Endothelial cell of umbilical vein (primary cell): Measurements from ENCODE around the gene C1orf116. TPM values are rescaled to one million over a fixed set of nuclear protein-coding genes. Genes with fewer than 3 reads are reported as not detected.

Experiments used
- BruUV-seq: library from RNA; stranded (reverse); fragments of 400-500 nt; replicated peaks from 2 replicates; lab custom pipeline; 2021; lab: Mats Ljungman, UMichigan
- CTCF ChIA-PET: fragments of 300-600, 350-600 bp; sonication (Branson Sonifier 250); formaldehyde crosslinking; loops from one replicate; lab custom pipeline; 2021; ENCODE audit warnings: antibody characterized with exemption, inconsistent platforms; lab: Charles Lee
- POLR2A ChIA-PET: fragments of 300-600, 350-600 bp; sonication (Branson Sonifier 250); formaldehyde crosslinking; loops from one replicate; lab custom pipeline; 2021; ENCODE audit warnings: antibody characterized with exemption, inconsistent platforms; lab: Charles Lee
- DNase-seq: peaks from one replicate; pipeline ENCODE4 v3.0.0-alpha.2; 2011; ENCODE audit warnings: low read depth, low spot score
- FAIRE-seq: peaks from 2 replicates; lab custom pipeline; 2011; peaks lifted over from hg19 to GRCh38; lab: Jason Lieb, UNC
- H2AFZ ChIP-seq: 2 replicates; pipeline ENCODE4 v1.6.0; 2012; ENCODE audit warnings: low read depth, low read length, control low read depth, inconsistent platforms
- H3K27ac ChIP-seq: 2 replicates; pipeline ENCODE4 v1.5.1; 2011; ENCODE audit warnings: low read depth, mild to moderate bottlenecking, control low read depth, low read length, moderate library complexity; ENCODE audit not compliant: insufficient read depth
- H3K27me3 ChIP-seq, 2 experiments: 2 replicates each; pipeline versions ENCODE4 v1.6.0 to v1.6.1; 2011; ENCODE audit warnings: low read length in 2 of 2, mixed read lengths in 1 of 2; ENCODE audit not compliant: control insufficient read depth in 2 of 2, insufficient read depth in 2 of 2
- H3K36me3 ChIP-seq, 2 experiments: 2 replicates in 1 of 2; 3 replicates in 1 of 2; pipeline ENCODE4 v1.5.1; 2011; ENCODE audit warnings: low read length in 2 of 2, mild to moderate bottlenecking in 1 of 2, moderate library complexity in 1 of 2; ENCODE audit not compliant: control insufficient read depth in 2 of 2, insufficient read depth in 2 of 2; ENCODE audit errors: extremely low read depth in 1 of 2
- H3K4me1 ChIP-seq: 3 replicates; pipeline ENCODE4 v1.5.1; 2011; ENCODE audit warnings: mild to moderate bottlenecking, low read length; ENCODE audit not compliant: control insufficient read depth, insufficient read depth; ENCODE audit errors: extremely low read depth
- H3K4me2 ChIP-seq: 2 replicates; pipeline ENCODE4 v1.6.1; 2011; ENCODE audit warnings: low read length, control low read depth, mixed read lengths; ENCODE audit not compliant: insufficient read depth
- H3K4me3 ChIP-seq, 3 experiments: fragments of 200-600 bp in 1 of 3; sonication (generic), shearing (Covaris generic) in 1 of 3; replicated peaks in 1 of 3; 2 replicates each; pipeline ENCODE4 v1.5.1; 2011 to 2016; ENCODE audit warnings: control low read depth in 3 of 3, low read length in 3 of 3, mild to moderate bottlenecking in 2 of 3, inconsistent platforms in 1 of 3, low read depth in 1 of 3, moderate library complexity in 1 of 3; ENCODE audit not compliant: insufficient read depth in 1 of 3
- H3K79me2 ChIP-seq: 2 replicates; pipeline ENCODE4 v1.6.0; 2012; ENCODE audit warnings: low read length, inconsistent platforms; ENCODE audit not compliant: control insufficient read depth, insufficient read depth
- H3K9ac ChIP-seq: replicated peaks from 2 replicates; pipeline ENCODE3; 2011; ENCODE audit warnings: low read length, control low read depth; ENCODE audit not compliant: insufficient read depth; ENCODE audit errors: extremely low read depth
- H3K9me1 ChIP-seq: replicated peaks from 3 replicates; pipeline ENCODE4 v1.6.0; 2011; ENCODE audit warnings: mild to moderate bottlenecking, low read length; ENCODE audit not compliant: control insufficient read depth, insufficient read depth; ENCODE audit errors: extremely low read depth
- H3K9me3 ChIP-seq: replicated peaks from 2 replicates; pipeline ENCODE4 v1.5.1; 2012; ENCODE audit warnings: low read length, inconsistent platforms; ENCODE audit not compliant: control insufficient read depth, insufficient read depth
- H4K20me1 ChIP-seq: replicated peaks from 2 replicates; pipeline ENCODE3; 2011; ENCODE audit warnings: mild to moderate bottlenecking, low read length; ENCODE audit not compliant: control insufficient read depth, insufficient read depth; ENCODE audit errors: extremely low read depth
- EZH2 ChIP-seq: IDR thresholded peaks from 2 replicates; pipeline ENCODE4 v1.6.1; 2012; ENCODE audit warnings: borderline replicate concordance, low read depth, mild to moderate bottlenecking, moderate library complexity, low read length, inconsistent platforms; ENCODE audit not compliant: severe bottlenecking
- FOS ChIP-seq: IDR thresholded peaks from 2 replicates; pipeline ENCODE4 v1.6.1; 2011; ENCODE audit warnings: mild to moderate bottlenecking, low read length, moderate library complexity, borderline replicate concordance; ENCODE audit not compliant: insufficient read depth
- GATA2 ChIP-seq: IDR thresholded peaks from 2 replicates; pipeline ENCODE4 v1.7.0; 2011; ENCODE audit warnings: low read depth, mild to moderate bottlenecking, moderate library complexity, mixed read lengths, low read length; ENCODE audit not compliant: insufficient read length, insufficient read depth
- JUN ChIP-seq: IDR thresholded peaks from 2 replicates; pipeline ENCODE4 v1.6.1; 2011; ENCODE audit warnings: borderline replicate concordance, low read depth; ENCODE audit not compliant: insufficient read length, insufficient read depth
- MYC ChIP-seq: IDR thresholded peaks from one replicate; pipeline ENCODE4 v1.6.1; 2011; ENCODE audit warnings: mild to moderate bottlenecking, low read depth, low read length
- POLR2A ChIP-seq: IDR thresholded peaks from 2 replicates; pipeline ENCODE4 v1.6.1; 2012; ENCODE audit warnings: low read depth, mild to moderate bottlenecking, control low read depth, low read length
- POLR2AphosphoS5 ChIP-seq: IDR thresholded peaks from 2 replicates; pipeline ENCODE4 v1.6.1; 2012; ENCODE audit warnings: low read depth, mild to moderate bottlenecking, control low read depth, low read length, moderate library complexity; ENCODE audit not compliant: insufficient read depth
- dilution Hi-C: fragments of 300-500 bp; cut with MboI; formaldehyde crosslinking; loops from one replicate; pipeline ENCODE4 v1.15.0; 2019; ENCODE audit warnings: low sequenced_read_pairs; ENCODE audit not compliant: extremely low pct_ligation_motif_present
- intact Hi-C: fragments of 100-400 bp; cut with micrococcal nuclease; formaldehyde crosslinking; loops from one replicate; pipeline ENCODE4 v1.10.0; 2022
- polyA plus RNA-seq, 4 experiments: library from polyadenylated mRNA; depleted of rRNA in 3 of 4; stranded (reverse) in 3 of 4; unstranded in 1 of 4; fragments of >200 nt; gene quantifications; 2 replicates each; pipeline versions ENCODE4 v1.2.1 to v1.2.3, GENCODE V29; 2011 to 2012; ENCODE audit warnings: missing spikeins in 1 of 4
- total RNA-seq: library from RNA; stranded (reverse); gene quantifications from 2 replicates; pipeline ENCODE4 v1.2.3, GENCODE V29; 2021
- TF ChIP-seq, protein P1 (sequence below), 2 donors: IDR thresholded peaks; 1 replicate in 1 of 2; 2 replicates in 1 of 2; pipeline ENCODE4 v1.5.1; 2011; ENCODE audit warnings: low read length in 2 of 2, mild to moderate bottlenecking in 2 of 2, moderate library complexity in 2 of 2, control low read depth in 1 of 2, inconsistent platforms in 1 of 2, low read depth in 1 of 2; ENCODE audit not compliant: insufficient read depth in 1 of 2; ENCODE audit errors: extremely low read depth in 1 of 2
- TF ChIP-seq, protein P2 (sequence below): IDR thresholded peaks from 2 replicates; pipeline ENCODE4 v1.6.1; 2011; ENCODE audit not compliant: insufficient read depth, insufficient read length

C1orf116 gene
- total and polyA plus RNA-seq, 2 donors (not counting 3 experiments of a cell fraction or from before 2014, with no cell fraction given) = 0.07 TPM; not detected in 1

DNA sequence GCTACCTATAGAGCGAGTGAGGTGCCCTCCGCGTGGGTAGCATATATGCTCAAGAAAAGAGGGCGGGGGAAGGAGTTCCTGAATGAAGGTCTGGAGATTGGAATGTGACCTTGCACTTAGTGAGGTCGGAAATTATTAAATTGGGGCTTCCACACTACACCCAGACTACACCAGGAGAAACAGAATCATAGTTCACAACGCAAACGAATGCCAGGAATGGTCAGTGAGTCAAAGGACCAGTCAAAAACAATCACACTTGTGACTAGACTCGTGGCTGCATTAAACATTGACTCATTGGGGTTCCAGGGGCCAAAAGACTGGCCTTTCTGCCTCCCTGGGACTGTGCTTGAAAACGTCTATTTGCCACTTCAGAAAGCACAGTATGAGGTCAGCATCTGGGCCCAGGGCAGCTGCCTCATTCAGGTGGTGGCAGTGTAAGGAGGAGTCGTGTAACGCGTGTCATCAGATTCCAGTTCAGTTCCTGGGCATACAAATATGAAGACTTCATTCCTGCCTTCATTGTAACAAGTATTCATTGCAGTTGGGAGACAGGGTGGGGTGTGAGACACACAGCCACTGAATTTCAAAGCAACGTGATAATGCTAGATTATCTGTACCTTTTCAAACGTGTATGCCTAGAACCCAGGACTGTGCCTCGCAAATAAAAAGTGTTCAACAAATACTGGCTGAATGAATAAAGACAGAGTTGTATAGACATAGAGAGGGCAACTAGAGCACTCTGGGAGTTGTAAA lies 18.8 kb upstream of the C1orf116 start, which contains the start of gene YOD1:
Gene YOD1, minus strand, starts transcription at position 18 of the 753 bp plus-strand sequence. CDS start 178 bp downstream, outside the sequence.
- Histone ChIP-seq H3K9me3 (no peaks in the 10 kb centered on the region), H3K4me2 (peak within 1 kb of the TSS; percentile 91), H4K20me1 (peaks cover 3% of the 10 kb centered on the region), H3K4me3 (peak within 1 kb of the TSS; percentile 40 to 95 (median 74)), H3K79me2 (peaks cover 36% of the 10 kb centered on the region), H3K36me3 (peaks cover 6 to 8% of the 10 kb centered on the region in 2 experiments), H3K9me1 (no peaks in the 10 kb centered on the region), H3K27ac (peak within 1 kb of the TSS; percentile 57), H3K9ac (peak within 1 kb of the TSS; percentile 83), H3K4me1 (peaks cover 15% of the 10 kb centered on the region), H3K27me3 (peaks cover 0 to 2% of the 10 kb centered on the region in 2 experiments), H2AFZ (peak within 1 kb of the TSS; percentile 92)
- intact Hi-C loops (loop anchor here (2.0 to 5.0 kb wide), 3 partner anchors 156 to 269 kb away; partner anchors contain the start of gene CD55), dilution Hi-C loops (no loop called here)
- DNase-seq (no peak), FAIRE-seq (no peak)
- ChIA-PET POLR2A (no interaction called here), CTCF (interaction anchor here (0.7 kb wide), 1 partner anchor 354 kb away, joined by 3 read pairs; no protein-coding TSS in a partner anchor)
- TF ChIP-seq GATA2 (no peak), POLR2AphosphoS5 (no peak), POLR2A (no peak), MYC (no peak), EZH2 (no peak), FOS (no peak), JUN (no peak)
- TF ChIP-seq, protein P1, sequence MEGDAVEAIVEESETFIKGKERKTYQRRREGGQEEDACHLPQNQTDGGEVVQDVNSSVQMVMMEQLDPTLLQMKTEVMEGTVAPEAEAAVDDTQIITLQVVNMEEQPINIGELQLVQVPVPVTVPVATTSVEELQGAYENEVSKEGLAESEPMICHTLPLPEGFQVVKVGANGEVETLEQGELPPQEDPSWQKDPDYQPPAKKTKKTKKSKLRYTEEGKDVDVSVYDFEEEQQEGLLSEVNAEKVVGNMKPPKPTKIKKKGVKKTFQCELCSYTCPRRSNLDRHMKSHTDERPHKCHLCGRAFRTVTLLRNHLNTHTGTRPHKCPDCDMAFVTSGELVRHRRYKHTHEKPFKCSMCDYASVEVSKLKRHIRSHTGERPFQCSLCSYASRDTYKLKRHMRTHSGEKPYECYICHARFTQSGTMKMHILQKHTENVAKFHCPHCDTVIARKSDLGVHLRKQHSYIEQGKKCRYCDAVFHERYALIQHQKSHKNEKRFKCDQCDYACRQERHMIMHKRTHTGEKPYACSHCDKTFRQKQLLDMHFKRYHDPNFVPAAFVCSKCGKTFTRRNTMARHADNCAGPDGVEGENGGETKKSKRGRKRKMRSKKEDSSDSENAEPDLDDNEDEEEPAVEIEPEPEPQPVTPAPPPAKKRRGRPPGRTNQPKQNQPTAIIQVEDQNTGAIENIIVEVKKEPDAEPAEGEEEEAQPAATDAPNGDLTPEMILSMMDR (IDR thresholded peaks at IDR 0.05; ENCODE audit: extremely low read depth in 1 of 2, insufficient read depth in 1 of 2, low read depth in 1 of 2, low read length in 2 of 2) = no peak
- TF ChIP-seq, protein P2, sequence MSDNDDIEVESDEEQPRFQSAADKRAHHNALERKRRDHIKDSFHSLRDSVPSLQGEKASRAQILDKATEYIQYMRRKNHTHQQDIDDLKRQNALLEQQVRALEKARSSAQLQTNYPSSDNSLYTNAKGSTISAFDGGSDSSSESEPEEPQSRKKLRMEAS = no peak
- no TSS peak for BruUV-seq
